Left forelimb (tissue), 1 donor: ENCODE measurements around the gene FAM114A1.
"Not testable (repeated sequence)": the region's sequence is repeated elsewhere in the genome, so short reads cannot be mapped to it uniquely, and the experiment has no call there.

Experiments used
- DNase-seq: peaks from one replicate; pipeline ENCODE4 v3.0.0-alpha.2; 2018; ENCODE audit warnings: low spot score

Gene FAM114A1

DNA sequence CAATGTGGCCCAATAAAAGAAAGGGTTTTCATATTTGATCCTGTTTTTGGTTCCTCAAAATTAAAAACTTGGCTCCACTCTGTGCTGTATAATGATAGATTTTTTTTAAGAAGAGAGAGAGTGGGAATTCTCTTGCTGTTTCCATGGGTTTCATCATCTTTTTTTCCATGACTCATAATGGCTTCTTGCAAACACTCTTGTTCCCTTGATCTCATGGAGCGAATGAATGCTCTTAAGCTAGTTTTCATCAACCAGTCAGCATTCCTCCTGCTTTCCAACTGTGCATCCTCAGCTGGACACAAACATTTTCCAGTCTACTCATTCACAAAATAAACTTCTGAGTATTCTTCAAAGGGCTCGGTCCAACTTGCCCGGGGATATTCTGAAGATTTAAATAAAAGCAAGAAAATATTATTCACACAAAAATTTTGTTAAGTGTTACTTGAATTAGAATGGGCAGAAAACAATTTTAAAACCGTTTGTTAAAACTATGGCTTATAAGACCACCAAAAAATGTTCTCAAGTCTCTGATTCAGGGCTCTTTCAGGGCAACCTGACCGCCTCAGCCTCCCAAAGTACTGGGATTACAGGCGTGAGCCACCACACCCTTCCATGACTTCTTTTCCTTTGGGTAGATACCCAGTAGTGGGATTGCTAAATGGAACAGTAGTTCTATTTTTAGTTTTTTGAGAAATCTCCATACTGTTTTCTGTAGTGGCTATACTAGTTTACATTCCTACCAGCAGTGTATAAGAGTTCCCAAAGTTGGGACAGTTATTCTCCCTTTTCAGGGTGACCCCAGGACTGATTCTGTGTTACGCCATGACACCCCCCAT lies 99.9 kb downstream of the FAM114A1 start:
- DNase-seq, result no peak

DNA sequence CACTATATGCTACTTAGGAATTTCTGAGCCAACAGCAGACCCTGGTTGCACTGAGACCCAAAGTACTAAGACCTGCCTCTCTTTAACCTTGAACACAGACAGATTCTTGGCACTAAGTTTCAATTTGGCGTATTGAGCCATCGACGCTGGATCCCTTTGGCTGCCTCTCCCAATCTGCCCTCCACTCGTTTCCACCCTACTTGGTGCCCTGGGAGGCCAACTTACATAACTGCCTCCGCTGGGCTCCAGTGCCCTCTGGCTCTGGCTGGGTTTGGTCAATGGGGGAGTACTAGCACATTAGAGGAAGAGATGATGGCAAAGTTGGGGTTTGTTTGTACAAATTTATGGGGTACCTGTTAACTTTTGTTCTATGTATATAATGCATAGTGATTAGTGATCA lies 101.1 kb downstream of the FAM114A1 start:
- DNase-seq, result no peak

DNA sequence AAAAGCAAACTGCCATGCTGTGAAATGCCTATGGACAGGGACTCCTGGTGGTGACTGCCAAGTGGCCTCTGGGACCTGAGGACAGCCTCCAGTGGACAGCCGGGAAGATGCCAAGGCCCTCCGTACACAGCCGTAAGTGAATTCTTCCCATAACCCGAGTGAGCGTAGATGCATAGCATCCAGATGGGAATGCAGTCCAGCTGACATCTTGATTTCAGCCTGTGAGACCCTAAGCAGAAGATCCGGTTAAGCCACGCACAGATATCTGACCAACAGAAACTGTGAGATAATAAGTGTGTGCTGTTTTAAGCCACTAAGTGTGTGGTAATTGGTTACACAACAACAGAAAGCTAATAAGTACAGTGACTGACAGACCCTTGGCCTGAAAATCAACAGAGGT lies 108.7 kb downstream of the FAM114A1 start:
- no peak for DNase-seq

DNA sequence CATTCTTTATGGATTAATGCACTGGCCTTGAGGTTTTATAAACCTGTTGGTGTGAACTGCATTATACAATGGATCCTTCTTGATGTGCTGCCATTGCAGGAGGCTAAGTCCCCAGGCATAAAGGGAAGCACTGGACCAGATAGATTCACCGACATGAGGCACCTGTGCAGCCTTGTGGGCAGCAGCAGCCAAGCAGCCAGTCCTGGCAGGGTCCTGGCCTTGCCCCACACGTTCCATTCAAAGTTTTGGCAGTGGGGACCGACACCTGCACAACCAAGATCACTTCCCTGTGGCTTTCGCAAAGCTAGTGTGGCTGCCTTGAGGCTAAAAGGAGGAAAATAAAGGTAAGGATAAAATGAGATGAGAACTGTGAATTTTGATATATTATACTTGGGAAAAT lies 111.5 kb downstream of the FAM114A1 start:
- no peak for DNase-seq

DNA sequence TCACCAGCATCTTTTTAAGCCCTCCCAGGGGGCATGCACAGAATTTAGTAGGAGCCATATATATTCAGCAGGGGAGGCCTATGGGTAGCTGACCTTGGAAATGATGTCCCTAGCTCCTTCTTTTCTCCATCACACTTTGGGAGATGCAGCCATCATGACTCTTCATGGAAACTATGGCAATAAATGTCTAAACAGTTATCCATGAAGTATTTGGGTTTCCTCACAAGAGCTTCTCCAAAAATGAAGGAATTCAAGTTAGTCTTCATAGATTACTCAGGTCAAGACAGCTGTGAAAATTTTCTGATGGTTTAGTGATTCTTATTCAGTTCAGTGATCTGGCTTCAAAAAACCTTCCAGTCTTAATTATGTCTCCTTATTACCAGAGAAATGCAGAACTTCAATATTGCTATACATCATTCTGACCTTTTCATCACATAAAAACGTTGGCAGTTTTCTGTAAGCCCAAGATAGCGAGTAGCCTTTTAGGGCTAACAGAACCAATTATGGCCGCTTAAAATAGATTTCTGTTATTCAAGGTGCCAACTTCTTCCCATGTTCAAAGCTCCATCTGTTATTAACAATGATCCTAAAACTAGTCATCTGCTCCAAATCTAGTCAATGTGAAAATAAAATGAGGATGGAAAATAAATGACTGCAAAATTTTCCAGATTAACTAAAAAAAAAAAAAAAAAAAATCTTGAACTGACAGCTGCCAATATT lies 112.1 kb downstream of the FAM114A1 start:
- DNase-seq, result no peak

DNA sequence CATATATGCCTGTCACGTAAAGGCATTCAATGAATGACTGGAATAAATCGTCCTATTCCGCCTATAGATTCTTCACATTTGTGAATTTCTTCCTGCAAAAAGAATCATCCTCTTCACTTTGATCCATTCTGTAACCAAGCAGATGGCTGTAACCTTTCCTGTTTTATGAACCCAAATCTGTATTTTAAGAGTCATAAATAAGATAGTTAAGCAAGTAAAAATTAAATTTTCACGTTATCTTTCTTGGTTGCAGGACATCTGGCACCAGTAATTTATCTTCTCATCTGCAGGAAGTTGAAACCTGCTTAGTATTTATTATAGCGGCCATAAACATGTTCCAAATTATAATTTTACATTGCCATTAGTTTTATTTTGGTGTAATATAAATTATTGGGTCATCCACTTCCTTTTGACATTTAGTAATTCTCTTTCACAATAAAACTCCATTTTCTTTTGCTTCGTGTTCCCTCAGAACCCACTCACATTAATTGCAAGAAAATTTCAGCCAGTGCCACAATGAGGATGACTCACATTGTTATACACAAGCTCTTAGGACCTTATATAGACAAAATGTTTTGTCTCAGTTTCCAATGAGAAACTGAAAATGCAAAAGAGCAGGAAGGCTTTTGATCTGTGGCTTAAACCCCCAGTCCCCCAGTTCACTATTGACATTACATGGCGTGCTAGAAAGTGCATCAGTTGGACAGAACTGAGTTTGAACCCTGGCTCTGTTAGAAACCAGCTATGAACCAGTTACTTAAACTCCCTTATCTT lies 113.5 kb downstream of the FAM114A1 start:
- DNase-seq, result no peak

DNA sequence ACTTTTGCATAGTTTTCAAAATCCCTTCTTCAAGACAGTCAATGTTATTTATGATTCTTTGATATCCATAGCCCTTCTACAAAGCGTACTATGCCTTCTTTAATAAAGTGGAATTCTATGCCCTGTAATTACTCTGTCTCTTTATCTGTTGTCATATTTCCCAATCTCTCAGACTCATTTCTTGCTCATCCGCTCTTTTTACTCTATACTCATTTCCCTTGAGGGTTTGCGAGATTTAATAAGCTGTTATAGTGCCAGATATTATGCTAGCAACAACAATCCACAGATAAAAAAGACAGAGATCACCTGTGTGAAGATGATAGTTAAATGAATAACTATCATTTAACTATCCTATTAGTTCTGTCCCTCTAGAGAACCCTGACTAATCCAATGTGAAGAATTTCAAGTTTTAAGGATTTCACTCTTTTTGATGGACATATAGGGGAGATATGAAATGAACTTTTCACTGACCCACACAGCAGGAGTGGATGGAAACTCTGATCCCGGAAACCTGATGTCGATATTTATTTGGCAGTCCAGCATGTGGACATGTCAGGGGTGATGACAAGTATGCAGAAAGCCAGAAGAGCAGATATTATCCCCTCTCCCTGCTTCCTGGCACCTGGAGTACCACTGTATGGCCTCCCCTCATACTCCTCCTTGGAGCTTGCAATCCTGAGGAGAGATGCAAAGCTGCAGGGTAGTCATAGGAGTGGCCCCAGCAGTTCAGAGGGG lies 114.9 kb downstream of the FAM114A1 start:
- DNase-seq, result no peak

DNA sequence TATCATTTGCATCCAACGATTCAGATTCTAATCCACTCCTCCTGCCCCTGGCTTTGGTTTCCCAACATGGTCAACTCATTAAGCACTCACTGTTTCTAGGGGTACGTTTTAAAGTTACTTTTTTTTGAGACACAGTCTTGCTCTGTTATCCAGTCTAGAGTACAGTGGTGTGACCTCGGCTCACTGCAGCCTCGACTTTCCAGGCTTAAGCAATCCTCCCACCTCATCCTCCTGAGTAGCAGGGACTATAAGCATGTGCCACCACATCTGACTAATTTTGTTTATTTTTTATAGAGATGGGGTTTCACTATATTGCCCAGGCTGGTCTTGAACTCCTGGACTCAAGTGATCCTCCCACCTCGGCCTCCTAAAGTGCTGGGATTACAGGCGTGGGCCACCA lies 115.7 kb downstream of the FAM114A1 start:
- no peak for DNase-seq

DNA sequence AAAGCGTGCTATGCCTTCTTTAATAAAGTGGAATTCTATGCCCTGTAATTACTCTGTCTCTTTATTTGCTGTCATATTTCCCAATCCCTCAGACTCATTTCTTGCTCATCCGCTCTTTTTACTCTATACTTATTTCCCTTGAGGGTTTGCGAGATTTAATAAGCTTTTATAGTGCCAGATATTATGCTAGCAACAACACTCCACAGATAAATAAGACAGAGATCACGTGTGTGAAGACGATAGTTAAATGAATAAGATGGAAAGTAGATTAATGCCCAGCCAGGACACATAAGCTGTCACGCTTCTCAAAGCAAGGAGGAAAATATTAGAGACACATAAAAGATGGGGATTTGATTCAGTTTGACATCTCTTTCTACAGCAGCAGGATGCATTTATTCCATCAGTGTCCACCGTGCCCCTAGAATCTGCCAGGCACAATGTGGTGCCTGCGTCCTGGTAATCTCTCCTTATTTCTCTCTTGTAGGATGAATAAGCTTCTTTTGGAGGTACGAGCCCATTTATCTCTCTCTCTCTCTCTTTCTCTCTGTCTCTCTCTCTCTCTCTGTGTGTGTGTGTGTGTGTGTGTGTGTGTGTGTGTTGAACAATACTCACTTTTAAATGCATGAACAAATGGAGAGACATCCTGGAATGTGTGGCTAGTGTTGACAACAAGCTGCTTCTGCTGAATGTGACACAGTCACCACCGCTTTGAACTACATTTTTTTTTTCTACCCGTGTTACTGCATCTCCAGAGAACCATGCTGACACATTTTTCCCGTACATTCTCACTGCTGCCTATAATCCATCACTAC lies 116.4 kb downstream of the FAM114A1 start:
- no peak for DNase-seq

DNA sequence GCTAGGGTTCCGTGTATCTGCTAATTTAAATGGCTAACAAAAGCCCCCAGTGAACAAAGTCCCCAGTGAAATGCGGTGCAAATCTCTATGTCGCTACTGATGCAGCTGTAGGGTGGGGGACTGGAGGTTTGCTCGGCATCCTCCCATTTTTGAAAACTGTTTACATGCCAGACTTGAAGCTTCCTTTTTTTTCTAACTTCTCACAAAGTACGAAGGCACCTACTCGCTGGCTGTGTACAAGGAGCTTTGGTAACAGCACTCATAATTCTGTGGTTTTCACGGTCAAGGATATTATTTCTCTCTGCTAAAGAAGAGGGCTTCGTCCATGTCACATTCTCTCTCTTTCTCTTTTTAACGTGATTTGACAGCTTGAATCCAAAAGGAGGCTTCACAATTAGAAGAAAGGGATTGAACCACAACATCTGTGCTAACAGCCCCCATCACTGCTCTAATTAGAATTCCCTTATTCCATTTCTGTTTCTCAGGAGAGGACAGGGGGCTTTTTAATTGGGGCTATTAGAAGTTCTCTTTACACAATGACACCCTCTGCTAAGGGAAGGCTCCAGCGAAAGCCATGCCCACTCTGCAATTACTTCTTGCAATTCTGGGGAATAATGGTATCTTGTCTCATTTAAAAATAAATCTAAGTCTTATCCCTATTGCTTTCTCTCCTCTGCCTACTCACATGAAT lies 117.9 kb downstream of the FAM114A1 start:
- no peak for DNase-seq

DNA sequence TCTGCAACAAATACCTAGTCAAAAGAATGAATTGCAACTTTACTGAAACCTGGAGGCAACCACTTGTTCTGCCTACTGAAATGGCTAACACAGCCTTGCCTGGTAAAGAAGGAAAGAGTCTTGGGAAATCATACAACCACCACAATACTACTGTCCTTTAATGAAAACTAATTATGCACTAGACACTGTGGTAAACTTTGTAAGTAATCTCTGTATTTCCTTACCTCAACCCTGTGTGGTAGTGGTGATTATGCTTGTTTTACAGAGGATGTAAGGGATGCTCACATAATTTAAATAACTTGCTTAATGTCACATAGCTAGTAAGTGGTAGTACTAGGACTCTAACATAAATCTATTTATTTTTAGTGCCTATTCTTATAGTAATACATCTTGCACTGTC lies 119.9 kb downstream of the FAM114A1 start:
- DNase-seq, result no peak

DNA sequence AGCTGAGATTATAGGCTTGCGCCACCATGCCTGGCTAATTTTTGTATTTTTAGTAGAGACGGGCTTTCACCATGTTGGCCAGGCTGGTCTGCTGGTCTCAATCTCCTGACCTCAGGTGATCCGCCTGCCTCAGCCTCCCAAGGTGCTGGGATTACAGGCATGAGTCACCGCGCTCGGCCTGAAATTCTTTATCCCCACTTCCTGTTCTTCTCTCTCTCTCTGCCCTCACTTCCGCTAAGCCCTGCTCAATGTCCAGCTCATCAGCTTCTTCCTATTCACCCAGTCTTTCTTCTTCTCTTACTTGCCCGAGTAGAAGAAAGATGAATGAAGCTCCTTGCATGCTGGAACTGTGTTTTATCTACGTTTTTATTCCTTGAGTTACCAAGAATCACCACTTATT lies 120.7 kb downstream of the FAM114A1 start:
- not testable (repeated sequence) for DNase-seq

DNA sequence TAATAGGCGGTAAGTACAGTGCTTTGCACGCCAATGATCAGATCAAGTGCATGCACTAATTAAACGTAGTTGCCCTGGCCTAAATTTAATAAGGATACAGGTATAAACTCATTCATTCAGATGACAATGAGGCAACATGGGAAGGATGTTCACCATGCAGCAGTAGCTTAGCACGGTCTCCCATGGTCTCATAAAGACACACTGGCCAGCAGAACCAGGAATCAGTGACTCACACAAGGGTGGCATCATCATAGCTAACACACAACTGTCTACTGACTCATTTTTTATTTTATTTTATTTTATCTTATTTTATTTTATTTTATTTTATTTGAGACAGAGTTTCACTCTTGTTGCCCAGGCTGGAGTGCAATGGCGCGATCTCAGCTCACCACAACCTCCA lies 121.9 kb downstream of the FAM114A1 start:
- no peak for DNase-seq

DNA sequence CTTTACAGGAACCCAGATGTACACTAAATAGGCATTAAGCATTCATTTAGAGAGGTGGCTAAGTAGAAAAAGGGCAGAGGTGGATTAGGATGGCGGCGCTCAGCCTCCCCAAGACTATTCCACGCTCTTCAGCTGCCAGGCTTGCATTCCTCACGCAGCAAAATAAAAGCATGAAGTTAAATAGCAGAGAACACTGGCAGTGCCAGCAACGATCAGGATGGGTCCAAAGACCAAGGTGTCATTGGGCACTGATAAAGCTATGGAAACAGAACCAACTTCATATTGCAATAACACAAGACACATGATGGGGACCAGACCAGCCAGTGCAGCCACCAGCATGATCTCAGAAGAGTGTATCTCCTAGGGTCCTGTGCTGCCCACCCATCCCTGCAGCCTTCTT lies 122.6 kb downstream of the FAM114A1 start:
- DNase-seq, result no peak

DNA sequence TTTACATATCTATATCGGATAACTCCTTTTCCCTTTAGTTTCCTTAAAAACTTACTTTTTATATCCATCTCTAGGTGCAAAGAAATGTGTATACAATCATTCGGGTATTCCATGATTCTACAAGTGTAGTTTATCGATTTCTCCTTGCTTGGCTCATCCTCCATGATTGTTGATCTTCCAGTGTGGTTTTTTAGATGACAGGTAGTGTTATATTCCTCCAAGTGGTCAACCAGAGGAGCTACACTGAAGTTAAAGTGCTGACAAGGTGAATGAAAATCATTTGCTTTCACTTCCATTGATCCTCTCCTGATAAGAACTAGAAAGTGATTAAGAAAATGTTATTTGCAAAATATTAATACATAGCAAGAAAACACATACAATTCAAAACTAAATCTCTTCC lies 126.1 kb downstream of the FAM114A1 start:
- no peak for DNase-seq

DNA sequence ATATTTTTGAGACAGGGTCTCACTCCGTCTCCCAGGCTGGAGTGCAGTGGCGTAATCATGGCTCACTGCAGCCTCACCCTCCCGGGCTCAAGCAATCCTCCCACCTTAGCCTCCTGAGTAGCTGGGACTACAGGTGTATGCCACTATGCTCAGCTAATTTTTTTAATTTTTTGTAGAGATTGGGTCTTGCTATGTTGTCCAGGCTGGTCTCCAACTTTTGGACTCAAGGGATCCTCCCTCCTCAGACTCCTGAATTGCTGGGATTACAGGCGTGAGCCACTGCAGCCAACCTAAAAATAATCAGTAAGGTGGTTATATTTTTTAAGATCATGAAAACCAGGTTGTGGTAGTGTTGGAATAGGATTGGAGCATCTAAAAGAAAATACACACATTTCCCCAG lies 126.5 kb downstream of the FAM114A1 start:
- DNase-seq, result no peak
